ENCODE results near the gene OPN1MW3. TPM values are rescaled to one million over a fixed set of nuclear protein-coding genes. Genes with fewer than 3 reads are reported as not detected.
"Not testable (repeated sequence)": the region's sequence is repeated elsewhere in the genome, so short reads cannot be mapped to it uniquely, and the experiment has no call there.

The OPN1MW3 gene
- total RNA-seq, 6 donors from 2014 or later = not detected

GRCh38 chrX:154258711-154259110 is 1.3 kb downstream of the OPN1MW3 start:
- not testable (repeated sequence) for ATAC-seq (ENCODE audit: low FRiP score in 2 of 2)

GRCh38 chrX:154263072-154263471 is 5.7 kb downstream of the OPN1MW3 start:
- not testable (repeated sequence) for H3K4me3 ChIP-seq; H3K36me3 ChIP-seq; H3K9me3 ChIP-seq; H3K27ac ChIP-seq; ATAC-seq (ENCODE audit: low FRiP score in 2 of 2); DNase-seq; H3K27me3 ChIP-seq; H3K4me1 ChIP-seq
- WGBS, 2 donors = no CpG with 5 or more reads among the region's 6 CpGs

More at GRCh38 chrX:154258711-154259110, 1.3 kb downstream of the OPN1MW3 start:
- H3K4me3 ChIP-seq, H3K9me3 ChIP-seq, H3K27me3 ChIP-seq, H3K27ac ChIP-seq, H3K36me3 ChIP-seq, H3K4me1 ChIP-seq, DNase-seq: not testable (repeated sequence)
- WGBS, 2 donors = no CpG with 5 or more reads among the region's 10 CpGs

GRCh38 chrX:154269245-154269644 is 11.9 kb downstream of the OPN1MW3 start:
- not testable (repeated sequence) for H3K9me3 ChIP-seq; H3K4me1 ChIP-seq; H3K36me3 ChIP-seq; DNase-seq; ATAC-seq (ENCODE audit: low FRiP score in 2 of 2); H3K4me3 ChIP-seq; H3K27ac ChIP-seq; H3K27me3 ChIP-seq
- no CpG with 5 or more reads among the region's 3 CpGs for WGBS, 2 donors

- not testable (repeated sequence) for H3K4me3 ChIP-seq, H3K27ac ChIP-seq, DNase-seq, H3K4me1 ChIP-seq, H3K36me3 ChIP-seq, H3K9me3 ChIP-seq, H3K27me3 ChIP-seq
- no CpG with 5 or more reads among the region's 23 CpGs for WGBS, 2 donors
- peak; percentile 81 to 91 for ATAC-seq (ENCODE audit: low FRiP score in 2 of 2)
These were observed 27.3 kb downstream of the OPN1MW3 start for GRCh38 chrX:154284489-154285338.

GRCh38 chrX:154286406-154286805 is 29.0 kb downstream of the OPN1MW3 start:
- not testable (repeated sequence) for H3K4me1 ChIP-seq; DNase-seq; H3K4me3 ChIP-seq; H3K9me3 ChIP-seq; ATAC-seq (ENCODE audit: low FRiP score in 2 of 2); H3K36me3 ChIP-seq; H3K27me3 ChIP-seq; H3K27ac ChIP-seq
- WGBS, 2 donors = no CpG with 5 or more reads among the region's 10 CpGs

- Histone ChIP-seq H3K36me3 (no peaks in the 10 kb centered on the region), H3K27ac (no peak within 1 kb of the TSS), H3K4me1 (no peaks in the 10 kb centered on the region), H3K27me3 (no peaks in the 10 kb centered on the region), H3K4me3 (no peak within 1 kb of the TSS), H3K9me3 (peaks cover 0 to 4% (median 0%) of the 10 kb centered on the region in 4 donors)
- WGBS, 2 donors = 90 to 96% methylated on average over 10 to 31 of the region's 39 CpGs
- ATAC-seq (ENCODE audit: low FRiP score in 2 of 2) (peak in 1 of 2 donors; percentile 51), DNase-seq (no peak)
- TF ChIP-seq POLR2A (IDR thresholded peaks at IDR 0.05) (no peak), POLR2AphosphoS5 (IDR thresholded peaks at IDR 0.05) (no peak), EP300 (IDR thresholded peaks at IDR 0.05) (no peak), CTCF (IDR thresholded peaks at IDR 0.05) (no peak)
These were observed 37.6 kb downstream of the OPN1MW3 start, which contains the start of gene TEX28 for GRCh38 chrX:154294791-154295574. TSS of gene TEX28 (minus strand) at chrX:154295124. CDS start at chrX:154292117, 3,007 bp downstream.

- no peak for DNase-seq
- Histone ChIP-seq H3K9me3 (peaks cover 0 to 4% (median 0%) of the 10 kb centered on the region in 4 donors), H3K27me3 (no peaks in the 10 kb centered on the region), H3K4me3 (no peak within 1 kb of the TSS), H3K4me1 (no peaks in the 10 kb centered on the region), H3K36me3 (no peaks in the 10 kb centered on the region), H3K27ac (no peak within 1 kb of the TSS)
- 96 to 100% methylated on average over 13 to 34 of the region's 37 CpGs for WGBS, 2 donors
- ATAC-seq (ENCODE audit: low FRiP score in 2 of 2) = no peak
- no peak for TF ChIP-seq CTCF (IDR thresholded peaks at IDR 0.05)
- no peak for TF ChIP-seq POLR2A (IDR thresholded peaks at IDR 0.05)
- no peak for TF ChIP-seq EP300 (IDR thresholded peaks at IDR 0.05)
- TF ChIP-seq POLR2AphosphoS5 (IDR thresholded peaks at IDR 0.05) = no peak
These were observed 38.4 kb downstream of the OPN1MW3 start, which contains the start of gene TKTL1 for GRCh38 chrX:154295664-154296310. TSS of gene TKTL1 (plus strand) at chrX:154295795. CDS start at chrX:154295860, 65 bp downstream.

Measured in upper lobe of left lung (tissue), 6 donors.